GM19397 (cell line): ENCODE measurements around the gene EFEMP1.

ENCODE experiments used
- ATAC-seq: cut with Tn5 transposase; IDR thresholded peaks from one replicate; pipeline ENCODE4 v1.9.1; 2021; ENCODE audit warnings: mild to moderate bottlenecking, moderate library complexity; ENCODE audit not compliant: unreplicated experiment

Gene EFEMP1

DNA sequence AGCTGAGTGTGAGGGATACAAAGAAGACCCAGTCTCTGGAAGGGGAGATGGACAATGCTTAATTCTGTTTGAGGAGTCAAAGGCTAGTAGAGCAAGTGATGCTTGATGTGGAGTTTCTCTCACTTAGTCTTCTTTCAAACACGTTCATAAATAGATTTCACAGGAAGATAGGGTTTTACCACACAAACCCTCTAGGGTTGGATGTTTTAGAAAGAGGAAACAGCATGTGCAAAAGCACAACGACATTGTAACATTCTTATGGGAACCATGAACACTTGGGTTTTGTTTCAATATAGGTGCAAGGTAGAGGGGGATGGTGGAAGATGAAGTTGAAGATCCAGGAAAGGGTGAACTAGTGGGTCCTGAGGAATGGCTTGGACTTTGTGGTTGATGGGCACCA is 10.8 kb upstream of the EFEMP1 start:
- no peak for ATAC-seq

DNA sequence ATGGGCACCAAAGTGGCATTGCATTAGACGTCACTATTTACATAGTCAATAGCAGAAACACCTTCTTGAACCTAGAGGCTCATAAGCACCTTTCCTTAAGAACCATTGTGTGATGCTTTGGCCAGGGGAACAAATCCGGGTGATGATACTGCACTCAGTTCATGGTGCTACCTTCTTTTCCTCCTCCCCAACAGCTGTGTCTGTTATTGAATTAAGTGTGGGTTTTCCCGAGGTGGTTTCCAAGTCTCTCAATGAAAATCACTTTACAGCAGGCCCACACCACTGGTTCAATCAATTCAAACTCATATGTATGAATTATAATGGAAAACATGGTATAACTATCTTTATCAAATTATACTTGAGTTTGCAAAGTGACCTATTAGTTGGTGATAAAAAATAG is 9.3 kb upstream of the EFEMP1 start:
- no peak for ATAC-seq

DNA sequence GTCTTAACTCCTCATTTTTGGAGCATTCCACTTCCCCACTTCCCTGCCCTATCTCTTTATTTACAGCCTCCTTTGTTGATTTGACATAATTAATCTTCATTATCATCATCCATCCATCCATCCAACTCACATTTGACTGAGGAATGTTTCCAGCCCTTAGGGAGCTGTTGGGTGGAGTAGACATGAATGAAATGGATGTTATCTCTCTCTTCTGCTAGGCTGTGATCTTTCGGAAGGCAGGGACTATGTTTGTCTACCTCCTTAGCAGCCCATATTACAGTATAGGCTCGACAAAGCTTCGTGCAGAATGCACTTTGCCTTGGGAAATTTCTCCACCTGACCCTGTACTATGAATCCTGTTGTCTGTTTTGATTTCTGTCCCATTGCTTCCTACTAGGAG is 7.7 kb upstream of the EFEMP1 start:
- no peak for ATAC-seq

DNA sequence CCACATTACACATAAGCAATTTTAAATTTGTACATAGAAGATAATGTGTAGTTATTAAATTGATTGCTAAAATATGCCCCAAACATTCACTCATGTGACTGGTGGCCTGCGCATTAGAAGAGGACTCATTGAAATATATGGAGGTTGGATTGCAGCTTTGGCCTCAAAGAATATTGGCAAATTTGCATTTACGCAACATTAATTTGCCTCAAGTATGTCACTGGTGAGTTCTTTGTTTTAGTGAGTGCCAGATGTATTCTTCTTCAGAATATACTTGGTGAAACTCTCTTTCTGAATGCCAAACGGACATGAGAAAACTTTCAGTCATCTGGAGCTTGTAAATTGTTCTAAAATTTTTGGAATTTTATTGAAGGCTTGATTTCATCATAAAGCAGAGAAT is 5.9 kb upstream of the EFEMP1 start:
- ATAC-seq, result no peak

DNA sequence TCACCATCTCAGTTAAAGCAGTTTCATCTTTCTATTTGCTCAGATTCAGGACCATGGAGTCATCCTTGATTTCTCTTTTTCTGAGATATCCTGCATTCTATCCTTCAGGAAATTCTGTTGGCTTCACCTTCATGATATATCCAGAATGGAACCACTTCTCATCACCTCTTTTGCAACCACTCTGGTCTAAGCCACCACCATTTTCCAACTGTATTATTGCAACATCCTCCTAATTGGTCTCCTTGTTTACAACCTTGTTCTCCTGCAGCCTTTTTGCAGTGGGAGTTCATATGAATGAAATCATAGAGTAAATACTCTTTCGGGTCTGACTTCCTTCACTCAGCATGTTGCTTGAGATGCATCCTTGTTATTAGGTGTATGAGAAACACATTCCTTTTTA is 3.4 kb upstream of the EFEMP1 start:
- ATAC-seq, result no peak

DNA sequence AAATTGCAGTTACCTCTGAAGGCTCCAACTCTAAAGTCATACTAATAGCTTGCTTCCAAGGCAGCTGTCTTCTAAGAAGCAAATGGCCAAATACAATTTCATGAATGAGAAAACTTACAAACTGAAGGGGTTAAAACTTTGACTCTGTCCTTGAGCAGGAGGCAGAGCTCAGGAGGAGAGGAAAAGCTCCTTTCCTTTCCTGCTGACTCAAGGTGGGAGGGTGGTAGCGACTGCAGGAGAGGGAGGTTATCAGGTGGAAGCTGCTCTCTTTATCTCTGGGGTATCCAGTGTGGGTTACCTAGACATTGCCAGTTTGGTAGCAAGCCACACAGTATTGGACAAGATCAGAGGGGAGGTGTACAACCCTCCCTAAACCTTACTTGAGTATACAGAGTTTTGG is 2.7 kb upstream of the EFEMP1 start:
- no peak for ATAC-seq

DNA sequence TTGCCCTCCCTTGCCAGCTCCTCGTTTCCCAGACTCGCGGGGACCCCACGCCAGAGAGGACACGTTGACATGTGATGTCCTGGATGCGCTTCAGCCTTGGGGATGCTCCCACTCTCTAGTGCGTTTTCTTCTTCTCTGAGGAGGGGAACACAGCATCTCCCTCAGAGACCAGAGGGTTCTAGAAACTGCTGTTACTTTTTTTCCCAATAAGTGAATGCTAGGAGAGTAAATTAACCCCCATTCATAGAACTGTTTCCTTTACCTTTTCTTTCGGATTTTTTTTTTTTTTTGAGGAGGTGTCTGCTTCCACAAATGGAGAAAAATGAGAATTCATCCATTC is 370 bp upstream of the EFEMP1 start:
- ATAC-seq, result no peak

DNA sequence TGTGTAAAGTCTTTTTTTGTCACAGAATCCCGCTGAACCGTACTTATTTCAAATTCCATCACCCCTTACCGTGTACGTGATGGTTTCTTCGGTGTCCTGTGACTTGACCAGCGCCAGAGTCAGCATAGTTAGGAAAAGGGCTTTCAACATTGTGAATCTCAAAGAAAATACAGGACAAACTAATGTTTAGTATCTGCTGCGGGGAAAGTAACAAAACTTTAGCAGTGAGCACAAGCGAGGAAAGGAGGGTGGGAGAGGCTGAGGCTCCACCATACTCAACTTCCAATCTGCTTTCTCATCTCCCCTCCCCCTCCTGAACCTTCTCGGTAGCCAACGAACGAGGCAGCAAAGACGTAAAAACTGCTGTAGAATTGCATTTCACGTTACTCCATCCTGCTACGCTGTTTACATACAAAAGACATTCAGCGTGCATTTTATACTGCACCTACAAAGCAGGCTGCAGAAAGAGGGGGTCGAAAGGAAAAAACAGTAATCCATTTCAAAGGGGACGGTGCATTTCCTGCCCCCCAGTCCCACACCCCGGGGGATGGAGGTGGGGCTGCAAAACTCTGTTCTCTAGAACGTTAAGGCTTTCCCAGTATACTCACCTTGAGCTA is 1.2 kb downstream of the EFEMP1 start:
- ATAC-seq, result no peak

DNA sequence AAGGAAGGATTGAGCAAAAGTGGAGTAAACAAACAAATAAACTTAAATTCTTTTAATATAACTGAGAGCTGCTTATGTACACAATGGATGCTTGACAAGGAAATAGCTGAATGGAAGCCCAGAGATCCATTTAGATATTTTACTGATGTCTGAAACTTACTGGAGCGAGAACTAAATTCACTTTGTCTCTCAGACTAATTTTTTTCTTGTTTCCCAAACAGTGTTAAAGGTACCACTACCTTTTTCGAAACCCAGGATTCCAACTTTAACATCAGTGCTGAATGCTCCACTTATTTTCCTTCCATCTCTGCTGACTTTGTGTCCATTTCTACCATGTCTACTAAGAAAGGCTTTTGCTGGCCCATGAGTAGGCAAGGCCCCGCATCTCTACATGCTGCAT is 4.0 kb downstream of the EFEMP1 start:
- no peak for ATAC-seq

DNA sequence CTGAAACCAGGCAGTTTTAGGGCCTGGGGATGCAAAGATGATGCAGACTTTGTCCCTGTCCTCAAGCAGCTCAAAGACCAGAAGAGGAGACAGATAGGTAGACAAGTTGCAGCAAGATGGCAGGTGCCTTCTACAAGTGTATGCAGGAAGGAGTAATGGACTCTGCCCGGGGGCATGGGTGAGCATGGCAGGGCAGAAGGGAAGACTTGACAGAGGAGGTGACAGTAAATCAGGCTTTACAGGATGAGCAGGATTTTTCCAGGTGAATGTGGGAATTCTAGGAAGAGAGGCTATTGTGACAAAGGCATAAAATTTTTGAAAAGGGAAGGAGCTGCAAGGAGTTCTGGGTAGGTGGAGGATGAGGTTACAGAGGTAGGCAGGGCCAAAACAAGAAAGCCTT is 4.7 kb downstream of the EFEMP1 start:
- ATAC-seq, result no peak

DNA sequence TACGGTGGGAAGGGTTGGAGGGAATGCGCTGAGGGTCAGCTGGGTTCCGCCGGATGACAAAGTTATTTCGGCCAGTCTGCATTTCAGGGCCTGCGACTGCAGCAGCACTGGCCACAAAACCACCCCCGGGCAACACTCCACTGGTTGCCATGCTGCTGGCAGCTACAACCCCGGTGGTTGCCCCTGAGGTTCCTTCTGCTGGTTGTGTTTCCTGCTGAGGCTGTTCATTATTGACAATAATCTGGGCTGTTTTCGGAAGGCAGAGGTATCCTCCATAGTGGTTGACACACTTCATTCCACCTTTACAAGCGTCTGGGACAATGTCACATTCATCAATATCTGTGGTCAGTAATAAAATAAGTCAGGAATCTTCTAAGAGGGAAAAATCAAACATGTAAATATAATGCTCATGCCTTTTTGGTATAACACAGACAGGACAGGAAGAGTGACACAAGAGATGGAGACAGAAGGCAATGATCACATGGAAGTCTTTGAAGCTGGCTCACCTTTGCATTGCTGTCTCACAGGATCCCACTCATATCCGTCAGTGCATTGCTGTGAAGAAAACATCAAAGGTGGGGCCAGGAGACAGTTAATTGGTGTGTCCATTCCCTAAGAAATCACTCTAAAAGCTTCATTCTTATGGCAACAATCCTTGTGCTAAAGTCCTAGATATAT is 5.7 kb downstream of the EFEMP1 start:
- ATAC-seq, result no peak

DNA sequence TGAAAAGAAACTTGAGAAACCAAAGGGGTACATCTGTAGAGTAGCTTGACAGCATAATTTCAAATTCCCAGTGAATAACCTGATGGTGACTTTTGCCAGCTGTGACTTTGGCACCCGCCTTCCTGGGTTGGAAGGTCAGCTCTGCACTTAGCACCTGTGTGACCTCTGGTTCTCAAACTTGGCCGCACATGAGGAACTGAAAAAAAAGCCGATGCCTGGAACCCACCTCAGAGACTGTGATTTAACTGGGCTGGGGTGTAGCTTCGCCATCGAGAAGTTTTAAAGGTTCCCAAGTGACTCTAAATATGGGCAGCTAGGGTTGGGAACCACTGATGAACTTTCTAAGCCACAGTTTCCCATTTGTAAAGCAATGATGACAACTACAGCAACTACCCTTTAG is 6.5 kb downstream of the EFEMP1 start:
- no peak for ATAC-seq

DNA sequence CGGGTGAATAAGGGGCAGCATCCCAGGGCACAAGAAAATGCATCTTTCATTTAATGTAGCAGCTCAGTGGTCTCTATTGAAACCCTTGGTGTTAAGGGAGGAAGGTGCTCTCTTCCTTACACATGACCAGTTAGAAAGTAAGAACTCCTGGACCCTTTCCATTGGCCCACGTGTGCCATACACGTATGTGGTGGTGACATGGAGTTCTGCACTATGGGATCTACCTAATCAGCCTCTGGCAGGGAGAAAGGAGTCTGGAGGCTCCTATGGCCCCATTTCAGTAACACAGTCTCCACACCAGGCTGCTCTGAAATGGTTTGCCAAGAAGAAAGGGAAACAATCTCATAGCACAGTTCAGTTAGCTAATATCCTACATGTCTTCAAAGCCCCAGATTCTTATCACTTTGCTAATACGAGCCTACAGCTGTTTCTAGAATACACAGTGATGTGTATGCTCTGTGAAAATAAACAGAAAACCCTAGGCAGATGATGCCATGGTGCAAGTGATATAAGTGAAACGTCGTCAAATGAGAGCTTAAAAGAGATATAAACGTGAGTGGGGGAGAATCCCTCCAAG is 7.0 kb downstream of the EFEMP1 start:
- no peak for ATAC-seq

DNA sequence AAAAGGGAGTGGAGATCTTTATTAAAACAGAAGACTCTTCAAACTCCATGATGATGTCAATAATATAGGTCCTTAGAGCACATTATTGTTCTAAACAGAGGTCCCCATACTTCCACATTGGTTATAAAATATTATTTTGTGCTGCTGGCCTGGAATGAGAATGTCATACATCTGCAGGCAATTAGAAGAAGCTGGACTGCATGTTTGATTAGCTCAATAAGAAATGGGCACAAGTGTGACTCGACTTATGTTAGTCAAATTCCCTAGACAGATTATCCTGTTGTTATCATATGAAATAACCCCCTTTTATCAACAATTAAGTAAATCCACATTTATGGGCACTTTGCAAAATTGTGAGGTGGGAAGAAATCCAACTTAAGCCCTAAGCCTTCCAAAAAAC is 8.8 kb downstream of the EFEMP1 start:
- ATAC-seq, result no peak

DNA sequence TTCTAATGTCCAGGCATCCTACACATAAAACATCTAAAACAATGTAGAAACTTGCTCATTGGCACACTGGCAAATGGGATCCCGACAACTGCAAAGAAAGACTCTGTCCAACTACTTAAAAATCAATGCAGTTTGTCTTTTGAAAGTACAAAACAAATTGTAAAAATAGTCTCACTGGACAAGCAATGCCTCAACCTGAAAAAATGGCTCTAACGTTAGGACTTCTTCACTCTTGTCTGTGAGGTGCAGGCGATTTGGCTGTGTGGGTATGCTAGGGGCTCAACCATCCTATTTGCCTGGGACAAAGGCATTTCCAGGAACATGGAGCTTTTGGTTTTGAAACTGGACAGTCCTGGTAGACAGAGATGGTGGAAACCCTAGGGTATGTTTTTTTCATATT is 10.7 kb downstream of the EFEMP1 start:
- ATAC-seq, result no peak

DNA sequence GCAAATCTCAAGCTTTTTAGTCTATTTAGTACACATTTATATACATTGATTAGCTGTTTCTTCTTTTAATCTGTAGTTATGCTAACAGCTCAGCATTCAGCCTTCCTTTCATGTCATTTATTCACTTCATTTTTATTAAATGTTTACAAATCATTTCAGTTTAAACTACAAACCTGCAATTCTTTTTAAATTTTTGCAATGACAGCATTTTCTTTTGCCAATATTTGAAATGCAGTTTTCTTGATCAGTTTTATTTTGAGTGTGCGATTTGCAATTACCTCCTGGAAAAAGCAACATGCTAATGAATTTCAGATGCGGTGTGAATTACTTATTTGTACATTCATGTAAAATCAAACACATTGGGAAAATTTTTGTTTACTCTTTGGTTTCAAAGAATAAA is 13.5 kb downstream of the EFEMP1 start:
- ATAC-seq, result no peak

DNA sequence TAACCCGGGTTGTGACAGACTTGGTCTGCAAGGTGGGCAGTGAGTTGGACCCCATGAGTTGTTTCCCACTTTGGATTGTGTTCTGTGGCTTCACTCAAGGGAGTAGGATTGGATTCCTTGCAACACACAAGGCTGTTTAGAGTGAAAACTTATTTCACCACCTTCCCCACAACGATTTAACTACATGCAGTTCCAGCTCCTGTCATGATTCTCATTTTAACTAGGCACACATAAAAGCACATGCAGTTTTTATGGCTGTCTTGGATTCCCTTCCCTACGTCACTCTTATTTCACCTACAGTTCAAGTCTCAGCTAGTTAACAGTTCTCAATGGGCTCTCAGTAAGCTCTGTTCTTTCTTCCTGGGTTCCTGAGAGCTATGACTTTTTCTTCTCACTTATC is 15.9 kb downstream of the EFEMP1 start:
- ATAC-seq, result no peak

DNA sequence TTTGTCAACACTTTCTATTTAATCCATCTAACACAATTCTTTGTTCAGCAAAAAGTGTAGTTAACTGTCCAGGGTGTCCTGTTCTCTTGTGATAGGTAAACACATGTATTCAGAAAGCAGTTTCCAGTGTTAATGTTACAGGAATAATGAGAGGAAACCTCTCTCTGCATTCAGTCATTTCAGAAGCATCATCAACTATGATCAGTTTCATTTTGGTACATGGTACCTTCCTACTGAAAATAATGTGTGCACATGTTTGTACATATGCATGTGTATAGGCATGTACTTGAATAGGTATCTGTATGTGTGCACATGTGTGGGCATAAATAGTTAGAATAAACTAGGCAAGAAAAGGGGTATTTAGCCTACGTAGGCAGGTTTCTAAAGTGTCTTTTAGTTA is 16.6 kb downstream of the EFEMP1 start:
- ATAC-seq, result no peak

DNA sequence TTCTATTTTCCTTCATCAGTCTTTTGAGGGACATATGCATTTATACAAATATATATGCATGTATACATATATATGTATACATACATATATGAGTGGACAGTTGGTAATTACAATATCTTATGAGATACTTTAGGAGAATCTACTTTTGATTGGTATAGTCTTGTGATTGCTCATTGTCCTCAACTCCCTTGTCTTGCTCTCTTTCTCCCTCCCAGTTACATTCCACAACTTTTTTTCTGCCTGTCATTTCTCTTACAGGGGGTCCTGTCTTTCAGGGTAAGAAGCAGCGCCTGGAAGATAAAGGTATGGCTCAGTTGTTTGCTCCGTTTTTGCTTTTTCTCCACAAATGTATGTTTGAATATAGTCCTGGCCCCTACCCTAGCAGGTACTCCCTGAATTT is 19.9 kb downstream of the EFEMP1 start:
- no peak for ATAC-seq

DNA sequence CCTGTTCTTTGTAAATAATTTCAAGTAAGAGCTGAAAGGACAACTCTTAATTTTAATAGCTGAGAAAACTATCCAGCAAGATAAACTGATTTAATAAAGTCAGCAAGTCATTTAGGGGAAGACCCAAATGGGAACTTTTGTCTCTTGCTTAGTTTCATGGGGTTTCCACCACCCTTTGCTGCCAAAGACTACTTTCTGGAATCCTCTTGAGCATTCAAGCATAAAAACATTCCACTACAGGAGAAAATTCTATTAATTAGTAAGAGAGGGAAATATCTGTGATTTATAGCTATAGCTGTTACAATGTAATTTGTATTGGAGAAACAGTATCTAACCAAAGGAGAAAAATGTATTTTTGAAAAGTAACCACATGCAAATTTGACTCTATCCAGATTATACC is 20.6 kb downstream of the EFEMP1 start:
- no peak for ATAC-seq

DNA sequence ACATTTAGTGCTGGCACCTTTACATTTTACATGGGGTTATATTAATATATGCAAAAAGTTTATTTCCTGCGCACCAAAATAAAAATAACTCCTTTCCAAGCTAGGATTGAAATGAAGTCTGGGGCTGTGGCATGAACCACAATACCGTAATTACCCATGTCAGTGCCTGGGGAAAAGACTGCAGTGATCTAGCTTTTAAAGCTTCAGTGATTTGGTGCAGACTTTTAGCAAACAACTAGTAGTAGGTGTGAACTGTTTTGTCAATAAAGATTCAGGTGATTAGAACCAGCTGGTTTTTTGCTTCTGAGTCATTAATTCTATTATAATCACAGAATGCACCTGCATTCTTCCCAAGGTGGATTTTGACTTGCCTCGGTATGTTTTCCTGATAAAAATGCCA is 21.2 kb downstream of the EFEMP1 start:
- ATAC-seq, result no peak

DNA sequence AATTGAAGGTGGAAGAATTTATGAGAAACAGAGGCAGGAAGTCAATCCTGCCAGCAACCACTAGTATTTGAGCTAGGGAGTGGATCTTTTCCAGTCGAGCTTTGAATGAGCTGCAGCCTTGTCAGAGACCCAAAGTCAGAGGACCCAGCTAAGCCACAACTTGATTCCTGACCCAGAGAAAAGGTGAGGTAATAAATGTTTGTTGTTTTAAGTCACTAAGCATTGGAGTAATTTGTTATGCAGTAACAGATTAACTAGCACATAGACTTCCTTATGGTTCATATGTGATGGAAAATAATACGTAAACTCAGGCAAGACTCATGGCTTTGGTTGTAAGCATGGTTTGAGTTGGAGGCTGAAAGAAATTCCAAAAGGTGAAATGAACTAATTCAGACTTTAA is 21.6 kb downstream of the EFEMP1 start:
- no peak for ATAC-seq

DNA sequence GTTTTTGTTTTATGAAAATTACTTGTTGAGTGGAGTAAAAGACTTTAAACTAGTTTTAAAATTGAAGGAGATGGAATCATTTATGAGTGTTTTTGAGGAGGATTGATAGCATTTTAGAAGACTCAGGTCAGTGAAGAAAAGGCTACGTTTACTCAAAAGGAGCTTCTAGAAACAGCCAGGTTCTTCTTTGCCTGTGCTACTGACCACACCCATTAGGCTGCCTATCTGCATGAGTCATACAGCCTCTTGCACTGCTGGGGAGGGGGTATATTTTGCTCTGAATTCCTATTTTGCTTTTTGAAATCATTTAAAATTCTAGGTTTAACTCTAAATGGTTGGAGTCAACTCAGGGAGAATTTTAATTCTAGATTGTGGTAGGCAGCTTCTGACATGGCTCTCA is 22.3 kb downstream of the EFEMP1 start:
- ATAC-seq, result no peak
